Subcutaneous abdominal adipose tissue (tissue), 5 donors: ENCODE results near the gene ATP6V1B1.
A peak's percentile ranks its signal among the peaks of the same experiment; 100 is the strongest.

Experiments used
- H3K27ac ChIP-seq: one replicate; pipeline ENCODE4 v1.7.0; 2013; ENCODE audit warnings: low read depth, mild to moderate bottlenecking, inconsistent platforms, low read length, moderate library complexity
- H3K27me3 ChIP-seq, 5 donors: one replicate each; pipeline ENCODE4 v1.7.0; 2013; ENCODE audit warnings: low read length in 5 of 5, inconsistent platforms in 1 of 5; ENCODE audit not compliant: control insufficient read depth in 5 of 5, insufficient read depth in 4 of 5
- H3K36me3 ChIP-seq, 5 donors: one replicate each; pipeline ENCODE4 v1.7.0; 2013; ENCODE audit warnings: low read length in 5 of 5; ENCODE audit not compliant: control insufficient read depth in 5 of 5, insufficient read depth in 5 of 5
- H3K4me1 ChIP-seq, 5 donors: one replicate each; pipeline ENCODE4 v1.7.0; 2013; ENCODE audit warnings: low read length in 5 of 5, mild to moderate bottlenecking in 3 of 5, moderate library complexity in 1 of 5; ENCODE audit not compliant: control insufficient read depth in 5 of 5, insufficient read depth in 5 of 5
- H3K4me3 ChIP-seq, 5 donors: one replicate each; pipeline ENCODE4 v1.7.0; 2013; ENCODE audit warnings: low read length in 5 of 5, low read depth in 1 of 5
- H3K9ac ChIP-seq, 5 donors: one replicate each; pipeline ENCODE4 v1.7.0; 2013; ENCODE audit warnings: low read length in 5 of 5, mild to moderate bottlenecking in 4 of 5, moderate library complexity in 3 of 5
- H3K9me3 ChIP-seq, 5 donors: one replicate each; pipeline ENCODE4 v1.7.0; 2013; ENCODE audit warnings: low read length in 5 of 5; ENCODE audit not compliant: control insufficient read depth in 5 of 5
- donor health status: healthy.
- donor health status: healthy.
- donor health status: healthy.
- donor health status: healthy.
- donor health status: healthy.

Gene ATP6V1B1

GRCh38 chr2:70986499-70987189 lies 50.9 kb downstream of the ATP6V1B1 start:
- no peak overlapping the region for H3K4me3 ChIP-seq
- peaks cover 5 to 70% (median 66%) of the 10 kb centered on the region in 5 donors for H3K36me3 ChIP-seq
- no peak overlapping the region for H3K27ac ChIP-seq
- peaks cover 3 to 29% (median 19%) of the 10 kb centered on the region in 5 donors for H3K4me1 ChIP-seq
- no peaks in the 10 kb centered on the region for H3K27me3 ChIP-seq
- peak overlapping the region in 1 of 5 donors; percentile 39 for H3K9ac ChIP-seq
- no peaks in the 10 kb centered on the region for H3K9me3 ChIP-seq

DNA sequence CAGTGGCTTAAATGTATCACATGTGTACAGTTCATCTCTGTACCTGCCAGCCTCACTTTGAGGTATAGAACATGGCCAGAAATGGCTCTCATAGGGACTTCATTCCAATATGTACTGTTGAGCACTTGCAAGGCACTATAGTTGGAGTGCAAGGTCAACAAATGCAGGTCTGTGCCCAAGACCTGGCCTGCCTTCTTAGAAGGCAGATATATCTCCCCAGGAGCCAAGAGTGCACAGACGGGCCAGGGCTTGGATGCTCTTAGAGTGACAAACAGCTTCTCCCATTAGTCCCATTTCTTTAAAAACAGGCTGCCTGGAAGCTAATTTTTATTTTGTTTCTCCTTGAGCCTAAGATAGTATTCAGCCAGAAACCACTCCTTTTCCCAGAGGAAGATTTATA lies 51.7 kb downstream of the ATP6V1B1 start:
- peaks cover 3 to 33% (median 22%) of the 10 kb centered on the region in 5 donors for H3K4me1 ChIP-seq
- peaks cover 5 to 72% (median 66%) of the 10 kb centered on the region in 5 donors for H3K36me3 ChIP-seq
- no peaks in the 10 kb centered on the region for H3K9me3 ChIP-seq
- no peak overlapping the region for H3K4me3 ChIP-seq
- H3K27me3 ChIP-seq = no peaks in the 10 kb centered on the region
- peak overlapping the region in 1 of 5 donors; percentile 39 for H3K9ac ChIP-seq
- no peak overlapping the region for H3K27ac ChIP-seq

DNA sequence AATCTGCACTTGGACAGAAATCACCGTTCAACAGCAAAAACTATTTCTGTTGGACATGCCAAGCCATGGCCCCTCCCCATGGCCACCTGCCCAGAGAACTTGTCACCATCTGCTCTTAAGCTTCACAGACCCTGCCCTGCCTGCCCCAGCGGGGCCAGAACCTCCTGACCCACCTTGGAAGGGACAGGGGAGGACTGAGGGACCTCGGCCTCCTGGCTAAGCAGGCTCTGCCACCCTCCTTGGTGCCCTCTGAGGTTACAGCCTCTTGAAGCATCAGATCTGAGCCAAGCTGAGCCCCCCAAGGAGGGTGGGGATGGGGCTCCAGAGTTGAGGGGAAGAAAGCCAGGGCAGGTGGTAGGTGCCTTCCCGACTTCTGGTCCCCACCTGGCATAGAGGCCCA lies 52.5 kb downstream of the ATP6V1B1 start:
- peak overlapping the region; percentile 24 for H3K27ac ChIP-seq
- peaks cover 5 to 37% (median 27%) of the 10 kb centered on the region in 5 donors for H3K4me1 ChIP-seq
- H3K4me3 ChIP-seq = no peak overlapping the region
- H3K36me3 ChIP-seq = peaks cover 5 to 64% (median 60%) of the 10 kb centered on the region in 5 donors
- no peak overlapping the region for H3K9ac ChIP-seq
- H3K27me3 ChIP-seq = no peaks in the 10 kb centered on the region
- H3K9me3 ChIP-seq = no peaks in the 10 kb centered on the region

GRCh38 chr2:70988726-70989648 lies 53.3 kb downstream of the ATP6V1B1 start:
- H3K4me3 ChIP-seq = no peak overlapping the region
- no peaks in the 10 kb centered on the region for H3K9me3 ChIP-seq
- H3K36me3 ChIP-seq = peaks cover 5 to 64% (median 60%) of the 10 kb centered on the region in 5 donors
- no peaks in the 10 kb centered on the region for H3K27me3 ChIP-seq
- no peak overlapping the region for H3K27ac ChIP-seq
- H3K9ac ChIP-seq = peak overlapping the region in 1 of 5 donors; percentile 24
- H3K4me1 ChIP-seq = peaks cover 14 to 45% (median 36%) of the 10 kb centered on the region in 5 donors

DNA sequence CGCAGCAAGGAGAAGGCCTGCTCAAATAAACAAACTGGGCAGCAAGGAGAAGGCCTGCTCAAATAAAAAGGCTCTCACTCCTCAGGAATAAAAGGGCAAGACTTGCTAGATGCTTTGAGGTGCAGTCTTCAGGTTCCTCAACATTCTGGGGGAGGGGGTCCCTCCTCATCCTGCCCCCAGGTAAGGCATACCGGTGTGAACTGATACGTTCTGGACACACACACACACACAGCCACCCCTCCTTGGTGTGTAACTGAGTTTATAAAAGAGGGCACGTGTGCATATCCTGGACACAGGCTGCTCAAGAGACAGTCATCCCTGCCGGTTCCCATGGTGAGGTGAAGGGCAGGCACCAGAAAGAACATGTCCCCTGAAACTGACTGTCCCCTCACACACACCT lies 54.5 kb downstream of the ATP6V1B1 start:
- no peaks in the 10 kb centered on the region for H3K27me3 ChIP-seq
- no peak overlapping the region for H3K4me3 ChIP-seq
- H3K4me1 ChIP-seq = peaks cover 15 to 43% (median 39%) of the 10 kb centered on the region in 5 donors
- peaks cover 5 to 64% (median 60%) of the 10 kb centered on the region in 5 donors for H3K36me3 ChIP-seq
- H3K27ac ChIP-seq = no peak overlapping the region
- H3K9ac ChIP-seq = peak overlapping the region in 1 of 5 donors; percentile 21
- H3K9me3 ChIP-seq = no peaks in the 10 kb centered on the region

DNA sequence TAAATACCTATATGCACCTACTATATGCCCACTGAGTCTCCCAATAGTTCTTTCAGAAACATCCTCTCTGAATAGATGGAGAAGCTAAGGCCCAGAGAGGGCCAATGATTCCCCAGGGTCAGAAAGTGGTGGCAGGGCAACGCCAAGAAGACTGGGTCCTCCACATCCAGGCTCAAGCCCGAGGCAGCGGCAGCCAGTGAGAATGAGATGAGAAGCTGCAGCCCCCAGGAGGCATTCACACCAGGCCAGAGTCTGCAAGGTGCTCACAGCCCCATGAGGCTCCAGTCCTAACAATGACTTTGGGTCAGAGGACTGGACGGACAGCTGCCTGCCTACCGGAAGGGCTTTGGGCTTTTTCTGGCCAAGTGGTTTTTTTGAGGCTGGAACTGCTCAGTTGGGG lies 55.4 kb downstream of the ATP6V1B1 start:
- no peak overlapping the region for H3K27ac ChIP-seq
- H3K4me3 ChIP-seq = no peak overlapping the region
- H3K9me3 ChIP-seq = no peaks in the 10 kb centered on the region
- peaks cover 15 to 45% (median 40%) of the 10 kb centered on the region in 5 donors for H3K4me1 ChIP-seq
- H3K9ac ChIP-seq = peak overlapping the region in 1 of 5 donors; percentile 1
- H3K36me3 ChIP-seq = peaks cover 5 to 57% (median 54%) of the 10 kb centered on the region in 5 donors
- no peaks in the 10 kb centered on the region for H3K27me3 ChIP-seq

DNA sequence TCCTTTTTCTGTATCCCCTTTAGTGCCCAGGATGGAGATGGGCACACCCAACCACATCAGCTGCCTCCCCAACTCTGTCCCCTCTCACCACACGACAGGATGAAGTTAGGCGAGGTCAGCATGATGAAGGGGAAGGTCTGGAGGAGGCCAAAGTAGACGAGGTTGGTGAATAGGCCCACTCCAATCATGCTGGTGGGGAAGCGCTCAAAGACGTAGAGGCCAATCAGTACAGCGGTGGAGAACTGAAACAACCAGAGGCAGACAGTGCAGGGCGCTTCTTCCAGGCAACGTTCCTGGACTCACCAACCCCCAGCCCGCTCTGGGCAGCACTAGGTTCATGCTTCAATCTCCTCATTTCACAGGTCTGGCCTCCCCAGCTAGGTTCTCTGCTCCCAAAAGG lies 56.0 kb downstream of the ATP6V1B1 start:
- H3K4me3 ChIP-seq = no peak overlapping the region
- H3K9ac ChIP-seq = peak overlapping the region in 2 of 5 donors; percentile 1 to 17
- no peaks in the 10 kb centered on the region for H3K27me3 ChIP-seq
- H3K36me3 ChIP-seq = peaks cover 5 to 51% (median 48%) of the 10 kb centered on the region in 5 donors
- H3K9me3 ChIP-seq = no peaks in the 10 kb centered on the region
- no peak overlapping the region for H3K27ac ChIP-seq
- peaks cover 15 to 45% (median 40%) of the 10 kb centered on the region in 5 donors for H3K4me1 ChIP-seq

DNA sequence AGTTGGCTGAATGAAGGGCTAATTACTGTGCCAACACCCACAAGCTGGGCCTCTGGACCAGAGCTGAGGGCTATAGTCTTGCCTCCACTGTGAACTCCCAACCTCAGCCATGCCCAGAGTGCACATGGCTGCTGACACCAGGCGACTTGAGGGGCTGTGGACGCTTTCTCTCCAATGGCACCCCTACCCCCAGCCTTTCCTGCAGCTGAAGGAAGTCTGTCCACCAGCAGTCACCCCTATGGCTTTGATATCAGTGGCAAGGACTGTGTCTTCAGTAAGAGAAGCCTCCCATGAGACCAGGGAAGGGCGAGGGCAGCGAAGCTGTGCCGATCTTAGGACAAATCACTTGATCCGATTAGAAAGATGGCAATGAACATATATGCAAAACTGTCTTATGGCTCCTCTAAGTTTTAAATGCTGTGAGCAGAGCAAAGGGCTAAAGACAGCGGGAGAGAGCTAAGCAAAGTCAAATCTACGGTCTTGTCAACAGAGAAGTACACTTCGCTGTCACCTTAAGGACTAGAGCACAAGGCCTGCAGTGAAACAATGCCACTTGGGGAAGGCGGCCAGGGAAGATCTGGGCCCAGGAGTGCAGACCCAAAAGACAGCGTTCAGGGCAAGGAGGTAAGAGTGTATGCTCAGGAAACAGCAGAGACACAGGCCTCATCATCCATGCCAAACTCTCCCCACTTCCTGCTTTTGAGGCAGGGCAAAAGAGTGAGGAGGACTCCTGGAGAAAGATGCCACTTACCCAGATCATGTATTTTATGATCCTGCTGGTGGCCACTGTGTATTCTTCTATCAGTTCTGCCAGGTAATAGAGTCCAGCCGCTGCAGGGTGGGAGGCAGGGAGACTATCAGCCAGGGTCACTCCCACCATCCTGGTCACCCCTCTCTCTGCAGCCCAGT lies 57.5 kb downstream of the ATP6V1B1 start:
- H3K27me3 ChIP-seq = no peaks in the 10 kb centered on the region
- H3K9ac ChIP-seq = peak overlapping the region; percentile 88 to 99 (median 95)
- H3K4me3 ChIP-seq = peak overlapping the region; percentile 87 to 94 (median 91)
- H3K9me3 ChIP-seq = no peaks in the 10 kb centered on the region
- H3K27ac ChIP-seq = peak overlapping the region; percentile 42
- peaks cover 5 to 38% (median 37%) of the 10 kb centered on the region in 5 donors for H3K36me3 ChIP-seq
- peaks cover 12 to 33% (median 26%) of the 10 kb centered on the region in 5 donors for H3K4me1 ChIP-seq

DNA sequence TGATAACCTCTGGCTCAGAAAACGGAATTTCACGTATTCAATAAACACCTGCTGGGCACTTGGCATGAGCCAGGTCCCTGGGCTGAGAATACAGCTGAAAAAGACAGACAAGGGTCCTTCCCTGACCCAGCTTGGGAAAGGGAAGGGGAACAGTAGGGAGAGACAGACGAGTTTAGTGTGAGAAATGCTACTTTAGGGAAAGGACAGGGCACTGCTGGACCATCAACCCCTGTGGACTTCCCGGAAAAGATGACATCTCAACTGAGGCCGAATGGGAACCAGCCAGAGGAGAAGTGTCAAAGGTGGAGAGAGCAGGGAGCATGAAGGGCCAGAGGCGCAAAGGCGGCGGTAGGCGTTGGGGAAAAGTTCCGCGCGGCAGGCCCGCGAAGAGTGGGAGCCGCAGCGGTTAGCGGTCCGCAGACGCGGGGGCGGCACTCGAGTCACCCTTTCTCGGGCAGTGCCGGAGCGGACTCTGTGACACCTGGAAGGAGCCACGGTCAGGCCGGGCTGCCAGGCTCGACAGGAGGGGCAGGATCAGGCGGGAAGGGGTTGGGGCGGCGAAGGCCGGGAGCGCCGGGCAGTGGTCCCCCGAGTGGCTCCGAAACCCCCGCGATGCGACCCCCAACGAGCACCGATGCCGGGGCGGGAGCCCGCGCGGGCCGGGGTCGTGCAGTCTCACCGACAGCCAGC lies 58.5 kb downstream of the ATP6V1B1 start:
- Histone ChIP-seq H3K4me3 (peak overlapping the region; percentile 87 to 94 (median 91)), H3K27me3 (no peaks in the 10 kb centered on the region), H3K4me1 (peaks cover 12 to 29% (median 24%) of the 10 kb centered on the region in 5 donors), H3K27ac (peak overlapping the region; percentile 42), H3K9me3 (no peaks in the 10 kb centered on the region), H3K36me3 (peaks cover 5 to 28% (median 27%) of the 10 kb centered on the region in 5 donors), H3K9ac (peak overlapping the region; percentile 88 to 99 (median 95))
